HepG2 (cell line): Measurements from ENCODE around the gene CNTD1. TPM values are rescaled to one million over a fixed set of nuclear protein-coding genes. Genes with fewer than 3 reads are reported as not detected.
A peak's percentile ranks its signal among the peaks of the same experiment; 100 is the strongest.

Experiments
- EHMT2 ChIP-seq: fragments of 200-600 bp; sonication (generic); IDR thresholded peaks from 2 replicates; pipeline ENCODE4 v1.7.0; 2017; ENCODE audit warnings: antibody characterized with exemption, low read depth, low read length, borderline replicate concordance
- FOXP1 ChIP-seq, 2 experiments: fragments of 450-650 bp in 1 of 2; IDR thresholded peaks; 2 replicates each; pipeline ENCODE4 v1.6.1; 2017 to 2018; ENCODE audit warnings: antibody characterized with exemption in 1 of 2
- HNF4G ChIP-seq, 2 experiments: sonication (generic) in 1 of 2; formaldehyde crosslinking in 1 of 2; IDR thresholded peaks; 2 replicates each; pipeline versions ENCODE4 v1.4.0 to v1.6.1; 2011 to 2020; ENCODE audit warnings: borderline replicate concordance in 2 of 2, low read depth in 2 of 2, mild to moderate bottlenecking in 2 of 2, low read length in 1 of 2, missing genetic modification reagents in 1 of 2, moderate library complexity in 1 of 2
- IRF1 ChIP-seq: sonication (generic); formaldehyde crosslinking; IDR thresholded peaks from 2 replicates; pipeline ENCODE4 v1.4.0; 2020; ENCODE audit warnings: low read depth, mild to moderate bottlenecking, missing genetic modification reagents
- JUN ChIP-seq: sonication (generic); formaldehyde crosslinking; IDR thresholded peaks from 2 replicates; pipeline ENCODE4 v1.4.0; 2020; ENCODE audit warnings: mild to moderate bottlenecking, missing genetic modification reagents
- KLF13 ChIP-seq: sonication (generic); formaldehyde crosslinking; IDR thresholded peaks from 2 replicates; pipeline ENCODE4 v1.4.0; 2020; ENCODE audit warnings: mild to moderate bottlenecking, missing genetic modification reagents
- MZF1 ChIP-seq: sonication (generic); formaldehyde crosslinking; IDR thresholded peaks from 2 replicates; pipeline ENCODE4 v1.8.1; 2023; ENCODE audit warnings: mild to moderate bottlenecking, missing genetic modification reagents, borderline replicate concordance
- NR2F6 ChIP-seq, 2 experiments: IDR thresholded peaks; 2 replicates each; pipeline ENCODE4 v1.6.1; 2016; ENCODE audit warnings: antibody characterized with exemption in 1 of 2, mild to moderate bottlenecking in 1 of 2
- RCOR2 ChIP-seq: IDR thresholded peaks from 2 replicates; pipeline ENCODE4 v1.6.1; 2016; ENCODE audit warnings: missing biosample characterization, missing genetic modification reagents
- SP5 ChIP-seq: IDR thresholded peaks from 2 replicates; pipeline ENCODE4 v1.6.1; 2016; ENCODE audit warnings: low read depth, borderline replicate concordance
- TAF15 ChIP-seq: fragments of 200-400 bp; formaldehyde crosslinking; IDR thresholded peaks from one replicate; pipeline ENCODE4 v1.6.1; 2018; ENCODE audit warnings: mild to moderate bottlenecking, low read depth, low read length; ENCODE audit not compliant: poor library complexity, severe bottlenecking
- TBX2 ChIP-seq: sonication (generic); formaldehyde crosslinking; IDR thresholded peaks from 2 replicates; pipeline ENCODE4 v1.5.0; 2020; ENCODE audit warnings: missing genetic modification reagents, mild to moderate bottlenecking, borderline replicate concordance
- TCF12 ChIP-seq, 2 experiments: fragments of 450-650 bp in 1 of 2; sonication (generic) in 1 of 2; formaldehyde crosslinking in 1 of 2; IDR thresholded peaks; 2 replicates each; pipeline versions ENCODE4 v1.6.1 to v1.8.0; 2017 to 2022; ENCODE audit warnings: antibody characterized with exemption in 1 of 2, mild to moderate bottlenecking in 1 of 2, missing genetic modification reagents in 1 of 2, moderate library complexity in 1 of 2
- TSC22D2 ChIP-seq: sonication (generic); formaldehyde crosslinking; IDR thresholded peaks from 2 replicates; pipeline ENCODE4 v1.5.1; 2020; ENCODE audit warnings: missing genetic modification reagents, mild to moderate bottlenecking, borderline replicate concordance
- WIZ ChIP-seq: sonication (generic); formaldehyde crosslinking; IDR thresholded peaks from 2 replicates; pipeline ENCODE4 v1.5.1; 2020; ENCODE audit warnings: mild to moderate bottlenecking, missing genetic modification reagents
- ZBTB10 ChIP-seq: sonication (generic); formaldehyde crosslinking; IDR thresholded peaks from 2 replicates; pipeline ENCODE4 v1.4.0; 2020; ENCODE audit warnings: missing genetic modification reagents, borderline replicate concordance
- ZFP82 ChIP-seq: sonication (generic); formaldehyde crosslinking; IDR thresholded peaks from 2 replicates; pipeline ENCODE4 v1.5.1; 2020; ENCODE audit warnings: mild to moderate bottlenecking, missing genetic modification reagents, borderline replicate concordance
- ZMAT3 ChIP-seq: sonication (generic); formaldehyde crosslinking; conservative IDR thresholded peaks from 2 replicates; pipeline ENCODE4 v1.7.0; 2021; ENCODE audit warnings: missing genetic modification reagents
- ZMYM2 ChIP-seq: sonication (generic); formaldehyde crosslinking; IDR thresholded peaks from 2 replicates; pipeline ENCODE4 v1.8.0; 2022; ENCODE audit warnings: mild to moderate bottlenecking, missing genetic modification reagents
- ZNF446 ChIP-seq: sonication (generic); formaldehyde crosslinking; IDR thresholded peaks from 2 replicates; pipeline ENCODE4 v1.5.0; 2020; ENCODE audit warnings: mild to moderate bottlenecking, missing genetic modification reagents
- ZNF674 ChIP-seq: sonication (generic); formaldehyde crosslinking; IDR thresholded peaks from 2 replicates; pipeline ENCODE4 v1.5.0; 2020; ENCODE audit warnings: low read depth, mild to moderate bottlenecking, missing genetic modification reagents
- ZNF800 ChIP-seq: sonication (generic); formaldehyde crosslinking; IDR thresholded peaks from 2 replicates; pipeline ENCODE4 v1.4.0; 2020; ENCODE audit warnings: missing genetic modification reagents
- polyA plus RNA-seq, 8 experiments: library from polyadenylated mRNA; depleted of rRNA in 3 of 8; stranded (reverse) in 7 of 8; unstranded in 1 of 8; fragments of >200 nt; fragmentation: Illumina TruSeq in 4 of 8; extraction: Trizol in 4 of 8; gene quantifications; 2 replicates each; pipeline versions ENCODE4 v1.2.1 to v1.2.3, GENCODE V29; 2011 to 2016; ENCODE audit warnings: low read depth in 4 of 8, missing spikeins in 1 of 8, mixed read lengths in 1 of 8; ENCODE audit not compliant: insufficient read depth in 1 of 8
- total RNA-seq, 5 experiments: library from RNA; depleted of rRNA; stranded (reverse); fragments of >200 nt; fragmentation: Illumina TruSeq; extraction: Trizol; gene quantifications; 2 replicates each; pipeline ENCODE4 v1.2.3, GENCODE V29; 2016; ENCODE audit warnings: low read depth in 1 of 5

CNTD1 gene
- total and polyA plus RNA-seq, 2 of the 13 experiments (the other 11 are each of a cell fraction or from before 2014, with no cell fraction given): 0.11 to 0.15 TPM

- TF ChIP-seq EHMT2 (no peak), RCOR2 (peak; percentile 87), ZNF800 (CRISPR knock-in tag) (no peak), KLF13 (CRISPR knock-in tag) (no peak), FOXP1 (IDR thresholded peaks at IDR 0.05) (no peak), FOXP1 (CRISPR knock-in tag; IDR thresholded peaks at IDR 0.05) (peak; percentile 42; the same call in 1 of the 2 replicates), TBX2 (peak; percentile 44; the same call in 1 of the 2 replicates), HNF4G (IDR thresholded peaks at IDR 0.05; ENCODE audit: borderline replicate concordance, low read depth, low read length) (peak; percentile 97), HNF4G (CRISPR knock-in tag; IDR thresholded peaks at IDR 0.05; ENCODE audit: borderline replicate concordance, low read depth) (peak; percentile 92), NR2F6 (IDR thresholded peaks at IDR 0.05) (peak; percentile 70; the same call in 1 of the 2 replicates), NR2F6 (CRISPR knock-in tag; IDR thresholded peaks at IDR 0.05) (peak; percentile 75), IRF1 (CRISPR knock-in tag) (peak; percentile 11; the same call in 1 of the 2 replicates), TAF15 (peak; percentile 75), WIZ (CRISPR knock-in tag) (peak; percentile 84; the same call in 1 of the 2 replicates), ZMYM2 (CRISPR knock-in tag) (peak; percentile 79), ZFP82 (CRISPR knock-in tag) (peak; percentile 87; the same call in 1 of the 2 replicates), SP5 (CRISPR knock-in tag) (peak; percentile 78), TCF12 (IDR thresholded peaks at IDR 0.05) (no peak), TCF12 (CRISPR knock-in tag; IDR thresholded peaks at IDR 0.05) (peak; percentile 68; the same call in 1 of the 2 replicates), JUN (CRISPR knock-in tag) (peak; percentile 51; the same call in 1 of the 2 replicates), TSC22D2 (CRISPR knock-in tag) (0 out of 2 replicates have a peak, but pooled peaks have one; percentile 42), MZF1 (CRISPR knock-in tag) (no peak), ZNF674 (no peak), ZNF446 (0 out of 2 replicates have a peak, but pooled peaks have one; percentile 34), ZMAT3 (CRISPR knock-in tag) (peak; percentile 91; the same call in 1 of the 2 replicates), ZBTB10 (0 out of 2 replicates have a peak, but pooled peaks have one; percentile 53)
These were observed 55.5 kb downstream of the CNTD1 start (continued) for GRCh38 chr17:42853968-42854790.
